PC-3 (cell line): ENCODE data around the gene ENAH. TPM values are rescaled to one million over a fixed set of nuclear protein-coding genes. Genes with fewer than 3 reads are reported as not detected.
A peak's percentile ranks its signal among the peaks of the same experiment; 100 is the strongest.

Experiments used
- ATAC-seq: fragments of 200-7000 bp; cut with Tn5 transposase; 2 replicates; pipeline ENCODE4 v1.9.1; 2020; ENCODE audit warnings: mild to moderate bottlenecking, moderate library complexity
- BruUV-seq: library from RNA; stranded (reverse); fragments of 400-500 nt; replicated peaks from 2 replicates; lab custom pipeline; 2021; lab: Mats Ljungman, UMichigan
- CTCF ChIA-PET: fragments of 300-600 bp; sonication (Branson Sonifier 250); formaldehyde crosslinking; loops from one replicate; lab custom pipeline; 2022; ENCODE audit warnings: antibody characterized with exemption; lab: Charles Lee
- POLR2A ChIA-PET: fragments of 300-600 bp; sonication (Branson Sonifier 250); formaldehyde crosslinking; loops from one replicate; lab custom pipeline; 2022; ENCODE audit warnings: antibody characterized with exemption; ENCODE audit not compliant: unreplicated experiment; lab: Charles Lee
- DNase-seq: peaks from one replicate; pipeline ENCODE4 v3.0.0-alpha.2; 2015
- H2AFZ ChIP-seq: fragments of 300-600 bp; sonication (generic); 2 replicates; pipeline ENCODE4 v1.6.0; 2016; ENCODE audit warnings: antibody characterized with exemption, low read length
- H3F3A ChIP-seq: fragments of 300-600 bp; sonication (generic); one replicate; pipeline ENCODE4 v1.6.0; 2017; ENCODE audit warnings: antibody characterized with exemption, low read length, control low read depth, mild to moderate bottlenecking; ENCODE audit not compliant: unreplicated experiment
- H3K27ac ChIP-seq: fragments of 300-600 bp; sonication (generic); 2 replicates; pipeline ENCODE4 v1.5.1; 2016; ENCODE audit warnings: mild to moderate bottlenecking, low read length
- H3K27me3 ChIP-seq: fragments of 300-600 bp; sonication (generic); 2 replicates; pipeline ENCODE4 v1.6.1; 2016; ENCODE audit warnings: low read length, mixed read lengths
- H3K36me3 ChIP-seq: fragments of 300-600 bp; sonication (generic); 2 replicates; pipeline ENCODE4 v1.6.1; 2016; ENCODE audit warnings: low read depth, mixed run types, low read length, mixed read lengths
- H3K4me1 ChIP-seq: fragments of 300-600 bp; sonication (generic); 2 replicates; pipeline ENCODE4 v1.5.1; 2016; ENCODE audit warnings: low read length; ENCODE audit not compliant: insufficient read depth
- H3K4me2 ChIP-seq: fragments of 300-600 bp; sonication (generic); 2 replicates; pipeline ENCODE4 v1.6.0; 2016; ENCODE audit warnings: low read length
- H3K4me3 ChIP-seq: fragments of 300-600 bp; sonication (generic); 2 replicates; pipeline ENCODE4 v1.5.1; 2016; ENCODE audit warnings: mild to moderate bottlenecking, low read length, mixed read lengths
- H3K79me2 ChIP-seq: fragments of 300-600 bp; sonication (generic); 2 replicates; pipeline ENCODE4 v1.6.1; 2017; ENCODE audit warnings: low read length, mixed read lengths
- H3K9ac ChIP-seq: fragments of 300-600 bp; sonication (generic); 2 replicates; pipeline ENCODE4 v1.6.0; 2016; ENCODE audit warnings: mild to moderate bottlenecking, low read length
- H3K9me2 ChIP-seq: fragments of 300-600 bp; sonication (generic); replicated peaks from 2 replicates; pipeline ENCODE4 v1.6.1; 2016; ENCODE audit warnings: mixed run types, low read length, mixed read lengths
- H3K9me3 ChIP-seq: fragments of 300-600 bp; sonication (generic); 2 replicates; pipeline ENCODE4 v1.6.1; 2016; ENCODE audit warnings: low read length, mixed read lengths
- H4K20me1 ChIP-seq: fragments of 300-600 bp; sonication (generic); 2 replicates; pipeline ENCODE4 v1.6.1; 2016; ENCODE audit warnings: low read length, mixed read lengths
- EZH2 ChIP-seq: fragments of 300-600 bp; sonication (generic); IDR thresholded peaks from one replicate; pipeline ENCODE4 v1.6.1; 2017; ENCODE audit warnings: antibody characterized with exemption, mild to moderate bottlenecking, low read length; ENCODE audit not compliant: unreplicated experiment
- EZH2phosphoT487 ChIP-seq: fragments of 300-600 bp; sonication (generic); IDR thresholded peaks from 2 replicates; pipeline ENCODE4 v1.6.1; 2018; ENCODE audit warnings: mild to moderate bottlenecking, antibody characterized with exemption, low read length, borderline replicate concordance
- intact Hi-C: fragments of 100-400 bp; cut with micrococcal nuclease; formaldehyde crosslinking; loops from 2 replicates; pipeline ENCODE4 v1.9.0; 2023
- total RNA-seq: library from RNA; depleted of rRNA; stranded (reverse); fragments of >200 nt; gene quantifications from 2 replicates; pipeline ENCODE4 v1.2.3, GENCODE V29; 2014
- TF ChIP-seq, protein P1 (sequence below): fragments of 300-600 bp; sonication (generic); conservative IDR thresholded peaks from 2 replicates; pipeline ENCODE4 v1.5.1; 2017; ENCODE audit warnings: antibody characterized with exemption, low read depth, mild to moderate bottlenecking, low read length

Gene ENAH
- total RNA-seq, 1 experiment from 2014 or later = 96.6 TPM

DNA sequence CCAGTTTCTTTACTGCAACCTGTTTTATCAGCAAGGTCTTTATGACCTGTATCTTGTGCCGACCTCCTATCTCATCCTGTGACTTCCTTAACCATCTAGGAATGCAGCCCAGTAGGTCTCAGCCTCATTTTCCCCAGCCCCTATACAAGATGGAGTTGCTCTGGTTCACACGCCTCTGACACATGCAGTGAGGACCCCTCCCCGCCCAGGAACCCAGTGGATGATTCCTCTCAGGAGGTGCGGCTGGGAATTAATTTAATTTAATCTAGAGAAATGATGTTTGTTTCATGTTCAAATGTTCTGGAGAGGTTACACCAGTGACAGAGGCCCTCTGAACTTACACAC is 186.1 kb downstream of the ENAH start:
- peaks cover 42% of the 10 kb centered on the region for H3K4me1 ChIP-seq
- no peaks in the 10 kb centered on the region for H3K9me3 ChIP-seq
- DNase-seq (no peak), ATAC-seq (no peak)
- no peaks in the 10 kb centered on the region for H3K36me3 ChIP-seq
- no peaks in the 10 kb centered on the region for H3K79me2 ChIP-seq
- H4K20me1 ChIP-seq = no peaks in the 10 kb centered on the region
- H3K9ac ChIP-seq = no peak overlapping the region
- no peak overlapping the region for H3K4me2 ChIP-seq
- H3K9me2 ChIP-seq = no peaks in the 10 kb centered on the region
- BruUV-seq = no TSS peak
- H3F3A ChIP-seq = no peaks in the 10 kb centered on the region
- ChIA-PET POLR2A (interaction anchor here (0.6 kb wide), 1 partner anchor 128 kb away, joined by 7 read pairs; no protein-coding TSS in a partner anchor), CTCF (no interaction called here)
- no peak overlapping the region for H3K4me3 ChIP-seq
- H2AFZ ChIP-seq = no peak overlapping the region
- no peaks in the 10 kb centered on the region for H3K27me3 ChIP-seq
- TF ChIP-seq, protein P1, sequence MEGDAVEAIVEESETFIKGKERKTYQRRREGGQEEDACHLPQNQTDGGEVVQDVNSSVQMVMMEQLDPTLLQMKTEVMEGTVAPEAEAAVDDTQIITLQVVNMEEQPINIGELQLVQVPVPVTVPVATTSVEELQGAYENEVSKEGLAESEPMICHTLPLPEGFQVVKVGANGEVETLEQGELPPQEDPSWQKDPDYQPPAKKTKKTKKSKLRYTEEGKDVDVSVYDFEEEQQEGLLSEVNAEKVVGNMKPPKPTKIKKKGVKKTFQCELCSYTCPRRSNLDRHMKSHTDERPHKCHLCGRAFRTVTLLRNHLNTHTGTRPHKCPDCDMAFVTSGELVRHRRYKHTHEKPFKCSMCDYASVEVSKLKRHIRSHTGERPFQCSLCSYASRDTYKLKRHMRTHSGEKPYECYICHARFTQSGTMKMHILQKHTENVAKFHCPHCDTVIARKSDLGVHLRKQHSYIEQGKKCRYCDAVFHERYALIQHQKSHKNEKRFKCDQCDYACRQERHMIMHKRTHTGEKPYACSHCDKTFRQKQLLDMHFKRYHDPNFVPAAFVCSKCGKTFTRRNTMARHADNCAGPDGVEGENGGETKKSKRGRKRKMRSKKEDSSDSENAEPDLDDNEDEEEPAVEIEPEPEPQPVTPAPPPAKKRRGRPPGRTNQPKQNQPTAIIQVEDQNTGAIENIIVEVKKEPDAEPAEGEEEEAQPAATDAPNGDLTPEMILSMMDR = no peak
- TF ChIP-seq EZH2 (no peak), EZH2phosphoT487 (no peak)
- no peak overlapping the region for H3K27ac ChIP-seq
- intact Hi-C loops = no loop called here

DNA sequence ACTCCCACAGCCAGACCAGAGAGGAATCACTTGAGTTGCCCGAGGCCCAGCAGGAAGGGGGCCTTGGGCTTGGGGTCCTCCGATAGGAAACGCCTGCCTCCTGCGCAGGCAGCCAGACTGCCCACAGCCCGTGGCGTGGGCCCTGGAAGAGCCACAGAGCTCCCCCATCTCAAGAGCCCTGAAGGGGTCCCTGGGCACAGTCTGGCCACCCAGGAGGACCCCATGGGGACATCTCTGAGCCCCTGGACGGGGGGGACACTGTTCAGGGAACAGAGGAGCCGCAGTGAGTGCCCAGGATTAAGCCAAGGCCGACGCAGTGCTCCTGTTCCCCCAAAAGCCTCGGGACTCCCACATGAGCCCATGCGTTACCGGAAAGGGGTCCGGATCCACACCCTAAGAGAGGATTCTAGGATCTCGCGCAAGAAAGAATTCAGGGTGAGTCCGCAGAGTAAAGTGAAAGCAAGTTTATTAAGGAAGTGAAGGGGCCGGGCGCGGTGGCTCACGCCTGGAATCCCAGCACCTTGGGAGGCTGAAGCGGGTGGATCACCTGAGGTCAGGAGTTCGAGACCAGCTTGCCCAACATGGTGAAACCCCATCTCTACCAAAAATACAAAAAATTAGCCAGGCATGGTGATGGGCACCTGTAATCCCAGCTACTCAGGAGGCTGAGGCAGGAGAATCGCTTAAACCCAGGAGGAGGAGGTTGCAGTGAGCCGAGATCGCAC is 187.0 kb downstream of the ENAH start:
- Histone ChIP-seq H3K4me1 (peaks cover 51% of the 10 kb centered on the region), H3K36me3 (no peaks in the 10 kb centered on the region), H3K4me3 (no peak overlapping the region), H3F3A (no peaks in the 10 kb centered on the region), H3K27ac (peak overlapping the region; percentile 89), H2AFZ (no peak overlapping the region), H3K9me3 (no peaks in the 10 kb centered on the region), H3K4me2 (peak overlapping the region; percentile 36), H3K79me2 (no peaks in the 10 kb centered on the region), H3K27me3 (no peaks in the 10 kb centered on the region), H3K9ac (peak overlapping the region; percentile 38; the same call in 1 of the 2 replicates), H3K9me2 (no peaks in the 10 kb centered on the region), H4K20me1 (no peaks in the 10 kb centered on the region)
- ChIA-PET CTCF (no interaction called here), POLR2A (no interaction called here)
- intact Hi-C loops = no loop called here
- TF ChIP-seq, protein P1 = no peak
- TF ChIP-seq EZH2phosphoT487 = no peak
- TF ChIP-seq EZH2 = no peak
- no peak for DNase-seq
- no TSS peak for BruUV-seq
- ATAC-seq = no peak
